GM18519 (cell line): ENCODE measurements around the gene PLEK.
"Not testable (repeated sequence)": the region's sequence is repeated elsewhere in the genome, so short reads cannot be mapped to it uniquely, and the experiment has no call there.

Source experiments
- ATAC-seq: cut with Tn5 transposase; IDR thresholded peaks from one replicate; pipeline ENCODE4 v1.9.1; 2021; ENCODE audit warnings: mild to moderate bottlenecking, moderate library complexity; ENCODE audit not compliant: unreplicated experiment, low FRiP score

The PLEK gene

DNA sequence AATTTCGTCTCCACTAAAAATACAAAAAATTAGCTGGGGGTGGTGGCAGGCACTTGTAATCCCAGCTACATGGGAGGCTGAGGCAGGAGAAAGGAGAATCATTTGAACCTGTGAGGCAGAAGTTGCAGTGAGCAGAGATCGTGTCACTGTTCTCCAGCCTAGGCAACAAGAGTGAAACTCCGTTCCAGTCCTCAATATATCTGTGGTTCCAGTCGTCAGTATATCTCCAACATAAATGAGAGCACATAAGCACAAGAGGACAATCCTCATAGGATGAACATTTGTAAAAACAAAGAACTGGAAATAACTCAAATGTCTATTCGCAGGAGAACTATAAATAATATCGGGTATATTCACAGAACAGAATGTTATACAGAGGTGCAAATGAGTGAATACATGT lies 13.1 kb upstream of the PLEK start:
- no peak for ATAC-seq

DNA sequence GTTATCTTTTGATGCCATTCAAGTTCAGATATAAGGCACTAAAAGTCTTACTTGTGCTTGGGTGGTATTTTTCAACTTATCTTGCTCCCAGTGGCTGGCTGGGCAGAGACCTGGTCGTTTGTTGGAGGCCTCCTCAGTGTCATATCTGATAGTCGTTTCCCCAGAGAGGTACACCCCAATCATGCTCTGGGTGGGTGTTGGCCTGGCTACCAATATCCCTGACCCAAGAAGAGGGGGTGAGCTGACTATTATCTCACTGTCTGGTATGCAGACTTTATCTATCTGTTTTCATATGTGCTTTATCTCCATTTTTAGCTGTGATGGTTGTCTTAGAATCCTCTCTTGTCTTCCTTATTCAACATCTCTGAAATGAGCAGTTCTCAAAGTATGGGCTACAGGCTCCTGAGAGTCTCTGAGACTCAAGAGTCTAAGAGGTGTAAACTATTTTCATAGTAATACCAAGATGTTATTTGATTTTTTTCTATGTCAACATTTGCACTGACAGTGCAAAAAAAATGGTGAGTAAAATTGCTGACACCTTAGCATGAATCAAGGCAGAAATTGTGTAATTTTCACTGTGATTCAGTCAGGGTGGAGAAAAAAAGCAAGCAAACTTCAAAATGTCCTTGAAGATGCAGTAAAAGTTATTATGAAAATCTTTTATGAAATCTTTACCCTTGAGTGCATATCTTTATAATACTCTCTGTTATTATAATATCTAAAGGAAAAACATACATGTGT lies 12.3 kb upstream of the PLEK start:
- no peak for ATAC-seq

DNA sequence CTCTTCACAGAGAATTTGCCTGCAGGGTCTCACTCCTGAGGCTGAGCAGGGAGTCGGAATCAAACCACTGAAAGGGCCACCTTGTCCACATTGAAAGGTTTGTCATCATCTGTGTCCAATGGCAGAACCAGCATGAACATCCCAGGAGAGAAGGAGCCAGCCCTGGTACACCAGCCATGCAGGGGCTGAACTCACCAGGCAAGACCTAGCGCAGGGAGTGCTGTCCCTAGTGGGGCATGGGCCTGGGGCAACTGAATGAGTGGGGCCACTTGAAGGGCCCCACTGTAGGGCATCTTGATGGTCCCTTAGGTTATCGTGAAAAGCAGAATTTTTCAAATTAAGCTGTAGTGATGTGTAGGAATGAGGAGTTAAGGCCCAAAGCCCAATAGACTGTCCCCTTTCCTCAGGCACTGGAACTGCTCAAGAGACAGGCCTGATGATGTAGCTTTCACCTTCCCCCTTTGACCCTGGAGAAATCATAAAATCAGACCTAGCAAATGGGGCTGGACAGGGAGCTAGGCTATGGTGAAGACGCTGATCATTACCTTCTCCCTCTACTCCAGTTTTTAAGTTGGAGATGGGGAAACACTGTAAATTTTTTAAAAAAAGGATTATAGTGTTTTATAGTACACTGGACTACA lies 8.4 kb upstream of the PLEK start:
- ATAC-seq: no peak

DNA sequence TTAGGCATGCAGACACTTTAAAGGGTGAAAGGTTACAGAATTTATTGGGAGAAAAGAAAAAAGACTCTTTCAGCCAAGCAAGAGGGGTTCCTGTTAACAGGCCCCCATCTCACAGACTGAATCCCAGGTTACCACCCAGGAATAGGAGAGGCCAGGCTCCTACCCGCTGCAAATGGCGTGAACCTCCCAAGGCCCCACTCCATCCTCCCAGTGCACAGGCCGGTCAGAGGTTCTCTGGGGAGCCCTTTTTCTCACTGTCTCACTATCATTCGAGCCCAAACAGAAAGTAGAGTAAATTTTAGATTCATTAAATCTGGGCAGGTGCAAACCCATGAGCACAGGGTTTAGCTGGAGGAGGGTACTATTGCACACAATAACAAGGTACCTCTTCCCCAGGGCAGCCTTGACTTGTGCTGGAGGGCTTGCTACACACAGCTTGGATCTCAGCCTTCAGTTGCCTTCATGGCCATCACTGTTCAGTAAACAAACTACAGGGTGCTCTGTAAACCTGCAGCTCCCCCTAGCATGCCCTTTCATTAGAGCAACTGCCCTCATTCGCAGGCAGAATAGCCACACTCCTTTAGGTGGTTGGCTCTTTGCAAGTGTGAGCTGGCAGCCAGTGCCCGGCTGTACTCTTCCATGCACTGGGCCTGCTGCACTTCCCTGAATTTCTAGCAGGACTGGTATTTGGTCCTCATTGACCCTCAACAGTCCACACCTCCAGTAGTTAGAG lies 7.3 kb upstream of the PLEK start:
- ATAC-seq: peak; percentile 50

DNA sequence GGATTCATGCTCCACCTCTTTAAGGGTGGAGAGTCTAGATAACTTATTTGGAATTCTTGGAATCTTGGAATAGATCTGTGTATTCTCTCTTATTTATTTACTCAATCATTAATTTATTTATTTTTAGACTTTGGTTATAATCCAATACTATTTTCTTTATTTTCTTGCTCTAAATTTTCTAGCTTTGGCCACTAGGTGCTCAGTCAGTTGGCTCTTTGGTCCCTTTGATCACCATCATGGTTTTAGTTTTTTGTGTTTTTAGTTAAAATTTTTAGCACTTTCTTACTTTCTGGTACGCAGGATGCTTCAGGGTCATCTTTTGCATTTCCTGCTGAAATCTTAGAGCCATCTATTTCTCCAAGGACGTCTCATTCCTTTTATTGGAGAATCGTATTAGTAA lies 5.2 kb upstream of the PLEK start:
- no peak for ATAC-seq

DNA sequence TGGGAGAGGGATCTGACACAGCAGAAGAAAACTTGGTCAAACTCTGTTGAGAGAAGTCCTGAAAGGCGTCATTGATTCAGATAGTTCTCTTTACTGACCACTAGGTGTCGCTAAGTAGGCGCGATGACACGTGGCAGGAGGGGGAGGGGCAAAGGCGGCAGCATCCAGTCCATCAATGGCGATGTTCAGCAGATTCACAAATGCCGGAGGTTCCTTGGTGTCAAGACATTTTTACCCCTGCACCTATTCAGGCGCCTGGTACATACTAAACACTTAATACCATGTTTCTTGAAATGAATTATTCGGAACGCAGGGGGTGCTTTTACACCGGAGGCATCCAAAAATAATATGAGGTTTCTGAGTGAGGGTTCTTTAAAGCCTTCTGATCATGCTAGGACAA lies 3.0 kb upstream of the PLEK start:
- no peak for ATAC-seq

DNA sequence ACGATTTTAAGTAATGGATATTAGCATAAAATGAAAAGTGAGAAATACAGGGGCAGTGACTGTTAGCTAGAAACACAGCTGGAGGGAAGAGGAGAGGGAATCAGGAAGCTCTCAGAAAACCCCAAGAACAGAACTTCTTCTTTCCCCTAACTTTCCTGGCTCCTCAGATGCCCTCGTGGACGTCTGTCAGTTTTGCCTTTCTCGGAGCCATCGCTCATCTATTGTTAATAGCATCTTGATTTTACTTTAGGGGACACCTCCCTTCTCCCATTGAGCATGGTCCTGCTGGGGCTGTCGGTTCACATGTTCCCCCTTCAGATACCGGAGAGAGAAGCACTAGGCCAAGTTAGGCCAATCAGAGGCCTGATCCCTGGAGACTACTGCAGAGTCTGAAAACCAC lies 2.3 kb upstream of the PLEK start:
- ATAC-seq: no peak

DNA sequence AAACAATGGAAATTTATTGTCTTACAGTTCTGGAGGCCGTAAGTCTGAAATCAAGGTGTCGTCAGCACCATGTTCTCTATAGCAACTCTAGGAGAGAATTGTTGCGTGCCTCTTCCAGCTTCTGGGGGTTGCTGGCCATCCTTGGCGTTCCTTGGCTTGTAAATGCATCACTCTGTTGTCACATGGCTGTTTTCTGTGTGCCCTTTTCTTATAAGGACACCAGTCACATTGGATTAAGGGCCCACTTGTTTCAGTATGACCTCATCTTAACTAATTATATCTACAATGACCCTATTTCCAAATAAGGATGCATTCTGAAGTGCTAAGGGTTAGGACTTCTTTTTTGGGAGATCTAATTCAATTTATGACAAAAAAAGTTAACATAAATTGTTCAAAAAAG lies 1.4 kb upstream of the PLEK start:
- ATAC-seq: no peak

DNA sequence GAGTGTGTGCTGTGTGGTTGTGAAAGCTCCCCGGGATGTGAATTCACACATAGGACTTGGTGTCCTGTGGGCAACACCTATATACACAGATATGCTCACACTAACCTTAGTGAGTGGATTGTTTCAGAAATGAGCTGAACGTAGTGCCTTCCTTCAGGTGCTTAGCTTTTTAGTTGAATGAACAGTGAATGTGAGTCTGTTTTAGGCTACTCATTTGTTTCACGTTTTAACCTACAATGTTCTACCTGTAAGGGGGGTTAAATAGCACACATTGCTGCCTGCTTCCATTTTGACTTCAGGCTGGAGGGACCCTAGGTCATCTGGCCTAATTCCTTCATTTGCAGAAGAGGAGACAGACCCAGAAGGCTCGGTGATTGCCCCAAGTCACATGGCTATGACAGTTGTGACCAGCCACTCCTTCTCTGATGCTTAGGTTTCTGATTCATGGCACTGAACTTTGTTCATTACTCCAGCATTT lies 1.0 kb downstream of the PLEK start:
- ATAC-seq: no peak

DNA sequence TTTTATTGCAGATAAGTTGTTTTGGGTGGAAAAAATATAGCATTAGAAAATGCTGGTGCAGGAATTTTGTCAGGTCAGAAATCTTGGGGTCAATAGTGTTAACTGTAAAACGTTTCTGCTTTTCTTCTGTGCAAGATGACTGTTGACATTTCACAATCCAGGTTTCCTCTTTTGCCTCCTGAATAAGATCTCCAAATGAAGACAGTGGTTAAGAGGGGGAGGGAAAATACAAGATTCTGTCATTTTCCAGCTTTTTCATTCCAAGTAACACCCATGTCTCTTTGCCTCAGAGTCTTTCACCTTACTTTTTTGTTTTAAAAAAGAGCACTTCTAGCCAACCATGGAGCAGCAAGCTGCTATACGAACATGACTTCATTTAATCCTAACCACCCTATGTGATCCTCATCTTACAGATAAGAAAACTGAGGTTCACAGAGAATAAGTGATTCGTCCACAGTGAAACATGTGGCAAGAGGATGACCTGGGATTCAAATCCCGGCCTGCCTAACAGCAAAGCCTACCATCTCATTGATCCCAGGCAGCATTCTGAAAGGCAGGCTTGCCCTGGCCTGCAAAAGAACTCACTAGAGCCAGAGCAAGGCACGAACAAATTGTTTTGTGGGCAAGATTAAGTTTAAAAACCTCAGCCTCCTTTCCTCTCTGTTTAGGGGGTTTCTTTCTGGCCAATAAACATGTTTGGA lies 3.0 kb downstream of the PLEK start:
- no peak for ATAC-seq

DNA sequence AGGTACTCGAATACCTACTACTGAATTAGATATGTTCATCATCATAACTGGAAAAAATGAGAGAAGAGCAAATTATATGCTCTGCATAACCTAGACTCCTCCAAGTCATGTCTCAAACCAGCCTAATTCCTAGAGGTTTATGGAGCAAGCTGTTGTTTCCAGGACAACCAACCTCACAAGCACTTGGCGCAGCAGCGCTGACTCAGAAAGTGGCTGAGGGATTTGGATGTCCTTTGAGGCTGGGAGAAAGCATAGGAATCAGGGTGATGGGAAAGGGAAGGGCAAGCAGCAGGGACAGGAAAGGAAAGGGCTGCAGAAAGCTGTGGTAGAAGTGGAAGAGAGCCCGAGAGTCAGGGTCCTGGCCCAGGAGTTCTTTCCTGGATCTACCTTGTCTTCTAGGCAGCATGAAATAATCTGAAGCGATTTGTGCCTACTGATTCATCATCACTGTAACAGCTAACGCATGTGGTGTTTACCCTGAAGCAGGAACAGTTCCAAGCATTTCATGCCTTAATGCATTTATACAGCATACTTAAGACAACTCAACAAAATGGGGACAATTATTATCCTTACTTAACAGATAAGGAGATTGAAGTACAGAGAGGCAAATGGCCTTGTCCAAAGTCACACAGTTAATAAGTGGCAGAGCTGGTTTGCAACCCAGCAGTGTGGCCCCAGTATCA lies 3.7 kb downstream of the PLEK start:
- ATAC-seq: no peak

DNA sequence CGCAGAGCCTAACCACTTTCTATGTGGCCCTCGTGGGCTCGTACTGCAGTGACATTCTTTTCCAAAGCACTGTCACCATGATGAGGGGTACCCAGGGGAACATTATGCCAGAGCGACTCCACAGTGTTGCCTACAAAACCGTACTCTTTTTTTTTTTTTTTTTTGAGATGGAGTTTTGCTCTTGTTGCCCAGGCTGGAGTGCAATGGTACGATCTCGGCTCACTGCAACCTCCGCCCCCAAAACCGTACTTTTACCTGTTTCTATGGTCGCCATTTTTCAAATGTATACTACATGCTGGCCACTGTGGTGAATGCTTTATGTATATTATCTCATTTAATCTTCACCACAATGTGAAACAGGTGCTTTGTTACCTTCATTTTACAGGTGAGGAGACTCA lies 4.3 kb downstream of the PLEK start:
- ATAC-seq: no peak

DNA sequence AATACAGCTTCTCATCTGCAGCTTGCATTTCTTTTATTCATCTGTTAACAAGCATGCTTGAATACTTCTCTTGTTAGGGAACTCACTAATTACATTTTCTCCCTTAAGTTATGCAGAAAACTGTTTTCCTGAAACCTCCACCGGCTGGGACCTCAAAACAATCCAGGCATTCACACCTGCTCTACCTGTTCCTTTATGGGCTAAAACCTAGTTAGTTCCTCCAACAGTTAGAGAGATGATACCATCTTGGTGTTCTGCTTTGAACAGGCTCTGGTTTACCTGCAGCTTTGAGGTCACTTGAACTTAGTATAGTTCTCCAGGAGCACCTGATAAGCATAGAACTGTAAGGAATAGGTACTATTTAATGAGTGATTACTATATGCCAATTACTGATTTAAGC lies 6.1 kb downstream of the PLEK start:
- no peak for ATAC-seq

DNA sequence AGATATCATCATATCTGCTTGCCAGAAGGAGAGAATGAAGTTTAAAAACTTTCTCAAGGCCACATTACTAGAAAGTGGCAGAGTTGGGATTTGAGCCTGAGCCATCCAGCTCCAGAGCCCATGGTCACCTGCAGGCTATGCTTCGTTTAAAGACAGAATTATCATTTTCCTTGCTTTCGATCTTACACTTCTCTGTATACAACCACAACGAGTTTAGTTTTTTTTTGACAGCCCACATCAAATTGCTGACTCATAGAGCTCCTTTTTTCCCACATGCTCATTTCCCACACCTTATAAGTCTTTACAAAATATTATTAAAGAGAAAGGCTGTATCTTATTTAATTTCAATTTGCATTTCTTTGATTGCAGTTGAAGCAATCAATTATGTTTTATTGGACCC lies 6.5 kb downstream of the PLEK start:
- no peak for ATAC-seq

DNA sequence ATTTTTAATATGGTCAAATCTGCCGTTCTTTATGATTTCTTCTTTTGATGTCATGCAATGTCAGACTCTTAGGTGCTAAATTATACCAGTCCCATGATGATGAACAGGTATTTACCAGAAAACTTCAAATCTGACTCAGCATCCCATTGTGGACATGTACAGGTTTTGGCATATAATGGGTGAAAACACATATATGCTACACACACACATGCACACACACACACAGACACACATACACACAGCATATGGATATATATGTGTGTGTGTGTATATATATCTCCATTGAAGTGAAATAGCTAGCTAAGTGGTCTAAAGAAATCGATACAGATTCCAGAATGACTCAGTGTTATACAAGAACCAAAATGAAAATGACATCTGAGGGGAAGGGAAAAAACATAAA lies 7.4 kb downstream of the PLEK start:
- ATAC-seq: no peak

DNA sequence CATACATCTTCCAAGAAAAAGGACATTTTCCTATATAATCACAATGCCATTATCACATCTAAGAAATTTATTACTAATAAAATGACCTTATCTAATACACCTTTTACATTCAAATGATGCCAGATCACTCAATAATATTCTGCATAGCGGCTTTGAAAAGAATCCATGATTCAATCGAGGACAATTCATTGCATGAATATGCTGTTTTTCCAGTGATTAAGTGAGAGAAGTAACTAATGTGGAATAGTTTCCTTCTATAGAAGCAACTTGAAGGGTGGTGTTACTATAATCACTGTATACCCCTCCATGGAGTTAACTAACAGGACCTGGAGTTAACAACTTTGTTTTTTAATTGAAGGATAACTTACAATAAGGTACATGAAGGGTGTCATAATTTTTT lies 9.1 kb downstream of the PLEK start:
- no peak for ATAC-seq

DNA sequence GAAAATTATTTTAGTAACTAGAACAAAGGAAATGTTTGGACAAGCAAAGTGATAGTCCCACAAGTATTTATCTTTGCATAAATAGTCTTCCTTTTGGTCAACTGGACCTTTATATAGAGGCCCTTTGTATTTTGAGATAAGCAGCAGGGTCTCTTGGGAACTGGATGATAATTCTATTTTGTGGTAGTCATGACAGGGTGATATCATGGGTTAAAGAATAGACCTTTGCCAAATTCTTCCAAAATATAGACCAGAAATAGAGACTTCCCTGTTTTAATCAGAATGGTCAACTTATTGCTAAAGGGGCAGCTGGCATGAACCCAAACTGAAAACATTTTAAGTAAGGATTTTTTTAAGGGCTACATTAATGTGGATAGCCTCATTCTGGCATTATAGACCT lies 10.5 kb downstream of the PLEK start:
- ATAC-seq: no peak

DNA sequence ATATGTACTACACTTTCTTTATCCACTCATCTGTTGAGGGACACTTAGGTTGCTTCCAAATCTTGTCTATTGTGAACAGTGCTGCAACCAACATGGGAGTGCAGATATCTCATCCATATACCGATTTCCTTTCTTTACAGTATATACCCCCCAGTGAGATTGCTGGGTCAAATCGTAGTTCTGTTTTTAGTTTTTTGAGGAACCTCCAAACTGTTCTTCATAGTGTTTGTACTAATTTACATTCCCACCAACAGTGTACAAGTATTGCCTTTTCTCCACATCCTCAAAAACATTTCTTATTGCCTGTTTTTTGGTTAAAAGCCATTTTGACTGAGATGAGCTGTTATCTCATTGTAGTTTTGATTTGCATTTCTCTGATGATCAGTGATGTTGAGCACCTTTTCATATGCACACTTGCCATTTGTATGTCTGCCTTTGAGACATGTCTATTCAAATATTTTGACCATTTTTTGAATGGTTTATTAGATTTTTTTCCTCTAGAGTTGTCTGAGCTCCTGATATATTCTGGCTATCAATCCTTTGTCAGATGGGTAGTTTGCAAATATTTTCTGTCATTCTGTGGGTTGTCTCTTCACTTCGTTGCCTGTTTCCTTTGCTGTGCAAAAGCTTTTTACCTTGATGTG lies 12.2 kb downstream of the PLEK start:
- ATAC-seq: no peak

DNA sequence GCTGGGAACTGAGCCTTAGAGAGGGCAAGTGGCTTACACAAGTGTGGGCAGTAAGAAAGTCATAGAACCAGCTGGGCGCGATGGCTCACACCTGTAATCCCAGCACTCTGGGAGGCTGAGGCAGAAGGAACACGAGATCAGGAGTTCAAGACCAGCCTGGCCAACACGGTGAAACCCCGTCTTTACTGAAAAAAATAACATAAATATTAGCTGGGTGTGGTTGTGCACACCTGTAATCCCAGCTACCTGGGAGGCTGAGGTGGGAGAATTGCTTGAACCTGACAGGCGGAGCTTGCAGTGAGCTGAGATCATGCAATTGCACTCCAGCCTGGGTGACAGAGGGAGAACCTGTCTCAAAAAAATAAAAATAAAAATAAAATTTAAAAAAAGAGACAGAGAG lies 13.7 kb downstream of the PLEK start:
- not testable (repeated sequence) for ATAC-seq

DNA sequence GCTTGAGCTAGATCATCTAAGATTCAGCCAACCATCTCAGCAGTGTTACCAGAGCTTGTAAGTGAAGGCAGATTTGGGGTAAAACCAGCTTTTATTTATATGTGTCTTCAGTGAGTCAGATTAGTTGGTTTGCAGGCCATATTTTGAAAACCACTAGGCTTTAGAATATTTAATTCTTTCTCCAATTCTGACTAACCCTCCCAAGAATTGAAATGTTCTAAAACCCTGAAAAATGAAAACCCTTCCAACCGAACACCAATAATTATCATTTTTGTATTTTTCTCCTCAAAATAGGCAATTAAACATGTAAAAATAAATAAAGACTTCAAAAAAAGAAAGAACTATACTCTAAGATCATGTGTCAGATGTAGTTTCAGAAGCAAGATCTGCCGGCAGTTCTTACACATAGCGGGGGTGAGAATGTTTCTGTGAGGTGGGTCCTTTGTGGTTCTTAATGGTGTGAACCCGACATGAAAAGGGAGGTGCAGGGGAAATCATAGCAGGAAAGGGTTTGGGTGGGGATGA lies 14.2 kb downstream of the PLEK start:
- ATAC-seq: peak; percentile 36
